ENCODE data around the gene GPC5.

- TF ChIP-seq POLR2A (IDR thresholded peaks at IDR 0.05) (no peak), CTCF (IDR thresholded peaks at IDR 0.05) (no peak)
These were observed 1514.2 kb downstream of the GPC5 start for GRCh38 chr13:92912629-92913028.

Measured in ovary (tissue), 3 donors.